ENCODE results near the gene SDK1. TPM values are rescaled to one million over a fixed set of nuclear protein-coding genes. Genes with fewer than 3 reads are reported as not detected.

SDK1 gene
- total RNA-seq, 1 experiment from 2014 or later = 20.0 TPM

DNA sequence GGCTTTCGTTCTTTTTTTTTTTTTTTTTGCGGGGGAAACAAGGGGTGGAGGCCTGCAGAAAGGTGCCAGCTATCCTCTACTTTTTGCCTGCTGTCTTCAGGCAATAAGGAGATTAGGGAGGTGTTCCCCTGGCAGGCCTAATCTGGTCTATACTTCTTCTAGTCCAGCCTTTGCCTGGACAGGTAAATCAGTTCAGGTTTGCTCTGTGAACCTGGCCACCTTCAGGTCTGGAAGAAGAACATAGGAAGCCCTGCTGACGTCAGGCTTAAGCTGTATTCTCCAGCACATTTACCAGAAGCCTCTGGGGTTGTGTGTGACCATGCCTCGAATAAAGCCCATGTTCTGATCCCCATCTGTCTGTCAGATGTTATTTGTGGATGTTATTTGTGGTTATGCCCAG lies 115.4 kb downstream of the SDK1 start:
- Mint-ChIP-seq H3K4me1 (ENCODE audit: low read depth, unreplicated experiment) (peaks cover 9% of the 10 kb centered on the region), H3K27ac (ENCODE audit: unreplicated experiment) (no peak overlapping the region), H3K9me3 (ENCODE audit: low read depth, unreplicated experiment) (peaks cover 1% of the 10 kb centered on the region), H3K4me3 (ENCODE audit: low read depth, unreplicated experiment) (no peak overlapping the region), H3K36me3 (ENCODE audit: insufficient read depth, unreplicated experiment) (no peaks in the 10 kb centered on the region), H3K27me3 (ENCODE audit: unreplicated experiment) (no peaks in the 10 kb centered on the region)
- no peak for DNase-seq
- no TSS peak for BruUV-seq (replicated peaks)
- intact Hi-C loops (cut with micrococcal nuclease; ENCODE audit: unreplicated experiment) = no loop called here
- CTCF ChIA-PET = no interaction called here
- TF ChIP-seq, protein P1, sequence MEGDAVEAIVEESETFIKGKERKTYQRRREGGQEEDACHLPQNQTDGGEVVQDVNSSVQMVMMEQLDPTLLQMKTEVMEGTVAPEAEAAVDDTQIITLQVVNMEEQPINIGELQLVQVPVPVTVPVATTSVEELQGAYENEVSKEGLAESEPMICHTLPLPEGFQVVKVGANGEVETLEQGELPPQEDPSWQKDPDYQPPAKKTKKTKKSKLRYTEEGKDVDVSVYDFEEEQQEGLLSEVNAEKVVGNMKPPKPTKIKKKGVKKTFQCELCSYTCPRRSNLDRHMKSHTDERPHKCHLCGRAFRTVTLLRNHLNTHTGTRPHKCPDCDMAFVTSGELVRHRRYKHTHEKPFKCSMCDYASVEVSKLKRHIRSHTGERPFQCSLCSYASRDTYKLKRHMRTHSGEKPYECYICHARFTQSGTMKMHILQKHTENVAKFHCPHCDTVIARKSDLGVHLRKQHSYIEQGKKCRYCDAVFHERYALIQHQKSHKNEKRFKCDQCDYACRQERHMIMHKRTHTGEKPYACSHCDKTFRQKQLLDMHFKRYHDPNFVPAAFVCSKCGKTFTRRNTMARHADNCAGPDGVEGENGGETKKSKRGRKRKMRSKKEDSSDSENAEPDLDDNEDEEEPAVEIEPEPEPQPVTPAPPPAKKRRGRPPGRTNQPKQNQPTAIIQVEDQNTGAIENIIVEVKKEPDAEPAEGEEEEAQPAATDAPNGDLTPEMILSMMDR (IDR thresholded peaks at IDR 0.05; ENCODE audit: unreplicated experiment) = no peak

DNA sequence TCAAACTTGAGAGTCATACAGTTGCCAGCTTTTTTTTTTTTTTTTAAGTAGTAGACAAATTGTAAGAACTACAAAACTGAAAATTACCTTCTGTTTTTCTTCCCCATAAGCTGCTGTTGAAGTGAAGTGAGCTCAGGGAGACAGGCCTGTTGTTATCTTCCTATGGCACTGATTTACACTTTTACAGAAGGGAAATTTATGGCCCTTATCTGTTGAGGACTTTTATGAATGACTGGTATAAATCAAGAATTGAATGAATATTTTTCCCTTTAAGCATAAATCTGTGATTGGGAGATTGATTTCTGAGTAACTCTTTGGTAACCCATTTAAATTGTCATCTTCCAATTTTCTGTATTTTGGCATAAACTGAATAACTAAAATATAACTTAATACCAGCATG lies 124.0 kb downstream of the SDK1 start:
- Mint-ChIP-seq H3K4me1 (ENCODE audit: low read depth, unreplicated experiment) (peaks cover 10% of the 10 kb centered on the region), H3K4me3 (ENCODE audit: low read depth, unreplicated experiment) (no peak overlapping the region), H3K36me3 (ENCODE audit: insufficient read depth, unreplicated experiment) (no peaks in the 10 kb centered on the region), H3K27me3 (ENCODE audit: unreplicated experiment) (no peaks in the 10 kb centered on the region), H3K27ac (ENCODE audit: unreplicated experiment) (no peak overlapping the region), H3K9me3 (ENCODE audit: low read depth, unreplicated experiment) (peaks cover 8% of the 10 kb centered on the region)
- TF ChIP-seq, protein P1 (IDR thresholded peaks at IDR 0.05; ENCODE audit: unreplicated experiment) = no peak
- intact Hi-C loops (cut with micrococcal nuclease; ENCODE audit: unreplicated experiment) = no loop called here
- BruUV-seq (replicated peaks) = no TSS peak
- DNase-seq = no peak
- CTCF ChIA-PET = interaction anchor here (0.6 to 0.9 kb wide), 2 partner anchors 10 to 113 kb away, joined by 3 to 6 read pairs; no protein-coding TSS in a partner anchor

DNA sequence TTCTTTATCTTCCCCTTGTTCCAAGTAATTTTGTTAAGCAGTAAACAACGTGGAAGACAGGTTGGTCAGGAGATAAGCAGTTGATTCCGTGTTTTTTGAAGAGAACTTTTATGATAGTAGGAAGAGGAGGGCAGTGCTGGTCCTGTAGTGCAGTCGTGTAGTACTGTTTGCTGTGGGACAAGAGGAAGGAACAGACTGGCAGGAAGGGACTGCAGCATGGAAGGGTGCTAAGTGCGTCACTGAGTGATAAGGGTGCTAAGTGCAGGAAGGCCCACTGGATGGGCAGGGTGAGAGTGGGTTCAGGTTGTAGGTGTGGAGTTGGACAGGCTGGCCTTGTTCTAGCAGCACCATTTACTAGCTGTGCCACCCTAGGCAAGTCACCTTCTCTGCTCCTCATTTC lies 125.0 kb downstream of the SDK1 start:
- intact Hi-C loops (cut with micrococcal nuclease; ENCODE audit: unreplicated experiment) = no loop called here
- peaks cover 8% of the 10 kb centered on the region for H3K9me3 Mint-ChIP-seq (ENCODE audit: low read depth, unreplicated experiment)
- CTCF ChIA-PET = no interaction called here
- H3K27ac Mint-ChIP-seq (ENCODE audit: unreplicated experiment) = no peak overlapping the region
- no peak for DNase-seq
- H3K36me3 Mint-ChIP-seq (ENCODE audit: insufficient read depth, unreplicated experiment) = no peaks in the 10 kb centered on the region
- TF ChIP-seq, protein P1 (IDR thresholded peaks at IDR 0.05; ENCODE audit: unreplicated experiment) = no peak
- BruUV-seq (replicated peaks) = no TSS peak
- no peak overlapping the region for H3K4me3 Mint-ChIP-seq (ENCODE audit: low read depth, unreplicated experiment)
- no peaks in the 10 kb centered on the region for H3K27me3 Mint-ChIP-seq (ENCODE audit: unreplicated experiment)
- peaks cover 15% of the 10 kb centered on the region for H3K4me1 Mint-ChIP-seq (ENCODE audit: low read depth, unreplicated experiment)

DNA sequence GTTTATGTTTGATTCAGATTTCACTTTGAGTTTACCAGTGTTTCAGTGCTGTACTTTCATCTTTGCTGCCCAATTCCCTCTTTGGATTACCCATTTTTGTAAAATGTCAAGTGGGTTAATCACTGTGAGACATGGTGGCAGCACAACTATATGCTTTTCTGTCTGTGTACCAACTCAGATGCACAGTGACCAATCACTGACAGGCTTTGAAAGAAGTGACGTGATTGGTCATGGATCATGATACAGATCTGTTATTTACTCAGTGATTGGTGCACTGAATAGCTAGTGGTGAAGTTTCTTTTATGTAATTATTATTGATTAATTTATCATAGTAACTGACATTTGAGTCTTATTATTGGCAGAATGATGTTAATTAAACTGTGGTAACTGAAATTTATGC lies 126.9 kb downstream of the SDK1 start:
- Mint-ChIP-seq H3K36me3 (ENCODE audit: insufficient read depth, unreplicated experiment) (no peaks in the 10 kb centered on the region), H3K9me3 (ENCODE audit: low read depth, unreplicated experiment) (no peaks in the 10 kb centered on the region), H3K27me3 (ENCODE audit: unreplicated experiment) (no peaks in the 10 kb centered on the region), H3K4me3 (ENCODE audit: low read depth, unreplicated experiment) (no peak overlapping the region), H3K27ac (ENCODE audit: unreplicated experiment) (no peak overlapping the region), H3K4me1 (ENCODE audit: low read depth, unreplicated experiment) (peaks cover 19% of the 10 kb centered on the region)
- no peak for DNase-seq
- CTCF ChIA-PET = no interaction called here
- TF ChIP-seq, protein P1 (IDR thresholded peaks at IDR 0.05; ENCODE audit: unreplicated experiment) = no peak
- no TSS peak for BruUV-seq (replicated peaks)
- intact Hi-C loops (cut with micrococcal nuclease; ENCODE audit: unreplicated experiment) = no loop called here
